ENCODE data around the gene SYS1.
A peak's percentile ranks its signal among the peaks of the same experiment; 100 is the strongest.

- TF ChIP-seq POLR2A (IDR thresholded peaks at IDR 0.05; ENCODE audit: control extremely low read depth in 1 of 2, low read depth in 2 of 2, low read length in 2 of 2) (no peak), CTCF (IDR thresholded peaks at IDR 0.05; ENCODE audit: control extremely low read depth in 1 of 3, insufficient read depth in 1 of 3, low read depth in 1 of 3, low read length in 3 of 3) (no peak), EZH2 (IDR thresholded peaks at IDR 0.05; ENCODE audit: low read depth, low read length, severe bottlenecking) (no peak), SAP30 (IDR thresholded peaks at IDR 0.05; ENCODE audit: insufficient read depth, insufficient replicate concordance, low read length) (no peak), RFX5 (IDR thresholded peaks at IDR 0.05; ENCODE audit: borderline replicate concordance, low read depth, low read length) (no peak), EP300 (IDR thresholded peaks at IDR 0.05; ENCODE audit: borderline replicate concordance in 1 of 2, low read depth in 2 of 2, low read length in 2 of 2) (no peak), TCF12 (IDR thresholded peaks at IDR 0.05; ENCODE audit: low read depth, low read length) (no peak), MAX (IDR thresholded peaks at IDR 0.05) (no peak), CBX5 (IDR thresholded peaks at IDR 0.05; ENCODE audit: low read depth, low read length) (no peak), TAF1 (IDR thresholded peaks at IDR 0.05; ENCODE audit: low read depth, low read length) (no peak), SP4 (IDR thresholded peaks at IDR 0.05; ENCODE audit: low read length) (no peak), RXRA (IDR thresholded peaks at IDR 0.05; ENCODE audit: insufficient read depth, low read depth, low read length) (no peak)
- TF ChIP-seq, protein P1, sequence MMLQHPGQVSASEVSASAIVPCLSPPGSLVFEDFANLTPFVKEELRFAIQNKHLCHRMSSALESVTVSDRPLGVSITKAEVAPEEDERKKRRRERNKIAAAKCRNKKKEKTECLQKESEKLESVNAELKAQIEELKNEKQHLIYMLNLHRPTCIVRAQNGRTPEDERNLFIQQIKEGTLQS (IDR thresholded peaks at IDR 0.05; ENCODE audit: insufficient read depth, low read depth, low read length): no peak
- TF ChIP-seq, protein P2, sequence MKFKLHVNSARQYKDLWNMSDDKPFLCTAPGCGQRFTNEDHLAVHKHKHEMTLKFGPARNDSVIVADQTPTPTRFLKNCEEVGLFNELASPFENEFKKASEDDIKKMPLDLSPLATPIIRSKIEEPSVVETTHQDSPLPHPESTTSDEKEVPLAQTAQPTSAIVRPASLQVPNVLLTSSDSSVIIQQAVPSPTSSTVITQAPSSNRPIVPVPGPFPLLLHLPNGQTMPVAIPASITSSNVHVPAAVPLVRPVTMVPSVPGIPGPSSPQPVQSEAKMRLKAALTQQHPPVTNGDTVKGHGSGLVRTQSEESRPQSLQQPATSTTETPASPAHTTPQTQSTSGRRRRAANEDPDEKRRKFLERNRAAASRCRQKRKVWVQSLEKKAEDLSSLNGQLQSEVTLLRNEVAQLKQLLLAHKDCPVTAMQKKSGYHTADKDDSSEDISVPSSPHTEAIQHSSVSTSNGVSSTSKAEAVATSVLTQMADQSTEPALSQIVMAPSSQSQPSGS (IDR thresholded peaks at IDR 0.05; ENCODE audit: low read length): 0 out of 2 replicates have a peak, but pooled peaks have one; percentile 1
Measured at GRCh38 chr20:45340236-45340847, 22.6 kb upstream of the SYS1 start.

All from H1 (cell line).